HCT116 (cell line): Measurements from ENCODE around the gene CTNND2. TPM values are rescaled to one million over a fixed set of nuclear protein-coding genes. Genes with fewer than 3 reads are reported as not detected.

Experiments used
- ATAC-seq: fragments of 200-7000 bp; cut with Tn5 transposase; 2 replicates; pipeline ENCODE4 v1.9.1; 2020; ENCODE audit warnings: mild to moderate bottlenecking, moderate library complexity
- BruUV-seq: library from RNA; stranded (reverse); fragments of 400-500 nt; replicated peaks from 2 replicates; lab custom pipeline; 2021; lab: Mats Ljungman, UMichigan
- CTCF ChIA-PET: fragments of 300-600 bp; sonication (Branson Sonifier 250); formaldehyde crosslinking; loops from one replicate; lab custom pipeline; 2021; ENCODE audit warnings: antibody characterized with exemption; lab: Charles Lee
- POLR2A ChIA-PET: fragments of 300-600, 350-600 bp; sonication (Branson Sonifier 250); formaldehyde crosslinking; loops from one replicate; lab custom pipeline; 2021; ENCODE audit warnings: antibody characterized with exemption; lab: Charles Lee
- RAD21 ChIA-PET, 2 experiments: fragments of 300-600 bp; sonication (Branson Sonifier 250); formaldehyde crosslinking; loops; one replicate each; lab custom pipeline; 2023; ENCODE audit warnings: low total read pairs in 2 of 2; ENCODE audit not compliant: uncharacterized antibody in 2 of 2, unreplicated experiment in 2 of 2, low non-redundant PET in 1 of 2; lab: Charles Lee
- DNase-seq: peaks from one replicate; pipeline ENCODE4 v3.0.0-alpha.2; 2010; ENCODE audit warnings: low read depth, low spot score
- H2AFZ ChIP-seq: fragments of 200-600 bp; shearing (Covaris generic), sonication (generic); 2 replicates; pipeline ENCODE4 v1.6.1; 2017; ENCODE audit warnings: low read depth, mixed run types, mixed read lengths, antibody characterized with exemption, low read length; ENCODE audit not compliant: poor library complexity, severe bottlenecking
- H3K27ac ChIP-seq: 2 replicates; pipeline ENCODE4 v1.5.1; 2012; ENCODE audit warnings: low read depth, low read length
- H3K27me3 ChIP-seq: fragments of 200-600 bp; sonication (generic); 2 replicates; pipeline ENCODE4 v1.6.1; 2016; ENCODE audit warnings: mixed run types, low read length, mixed read lengths; ENCODE audit not compliant: insufficient read depth
- H3K36me3 ChIP-seq, 2 experiments: fragments of 200-500 bp in 1 of 2; fragments of 200-600 bp in 1 of 2; sonication (Bioruptor generic) in 1 of 2; sonication (generic) in 1 of 2; 2 replicates each; pipeline versions ENCODE4 v1.5.1 to v1.6.1; 2014 to 2016; ENCODE audit warnings: low read length in 2 of 2, inconsistent platforms in 1 of 2, mixed read lengths in 1 of 2, mixed run types in 1 of 2; ENCODE audit not compliant: insufficient read depth in 2 of 2, control insufficient read depth in 1 of 2
- H3K4me1 ChIP-seq, 2 experiments: fragments of 200-600 bp in 1 of 2; sonication (generic) in 1 of 2; 2 replicates each; pipeline versions ENCODE4 v1.5.1 to v1.6.1; 2012 to 2017; ENCODE audit warnings: low read length in 2 of 2, inconsistent platforms in 1 of 2, mild to moderate bottlenecking in 1 of 2, mixed read lengths in 1 of 2, mixed run types in 1 of 2, moderate library complexity in 1 of 2; ENCODE audit not compliant: insufficient read depth in 2 of 2, control insufficient read depth in 1 of 2
- H3K4me2 ChIP-seq: fragments of 200-600 bp; sonication (generic); 2 replicates; pipeline ENCODE4 v1.6.1; 2017; ENCODE audit warnings: mixed run types, low read length, mixed read lengths
- H3K4me3 ChIP-seq, 2 experiments: fragments of 200-600 bp in 1 of 2; sonication (generic) in 1 of 2; replicated peaks in 1 of 2; 2 replicates each; pipeline ENCODE4 v1.5.1; 2011 to 2016; ENCODE audit warnings: low read length in 2 of 2, control low read depth in 1 of 2, low read depth in 1 of 2, mild to moderate bottlenecking in 1 of 2, mixed read lengths in 1 of 2, mixed run types in 1 of 2
- H3K79me2 ChIP-seq: fragments of 200-600 bp; sonication (generic); 2 replicates; pipeline ENCODE4 v1.6.1; 2017; ENCODE audit warnings: mild to moderate bottlenecking, mixed run types, low read length, moderate library complexity, mixed read lengths; ENCODE audit not compliant: insufficient read depth
- H3K9ac ChIP-seq: fragments of 200-600 bp; sonication (generic); 2 replicates; pipeline ENCODE4 v1.6.1; 2016; ENCODE audit warnings: low read length, mixed read lengths
- H3K9me2 ChIP-seq: fragments of 200-600 bp; sonication (generic), shearing (Covaris generic); 2 replicates; pipeline ENCODE4 v1.6.1; 2017; ENCODE audit warnings: mixed run types, mild to moderate bottlenecking, moderate library complexity; ENCODE audit not compliant: insufficient read depth
- H3K9me3 ChIP-seq, 2 experiments: fragments of 200-500 bp in 1 of 2; fragments of 200-600 bp in 1 of 2; sonication (Bioruptor generic) in 1 of 2; sonication (generic) in 1 of 2; 2 replicates each; pipeline ENCODE4 v1.6.1; 2014 to 2017; ENCODE audit warnings: low read length in 2 of 2, mixed read lengths in 2 of 2, inconsistent platforms in 1 of 2, low read depth in 1 of 2, mild to moderate bottlenecking in 1 of 2, mixed run types in 1 of 2, moderate library complexity in 1 of 2; ENCODE audit not compliant: control insufficient read depth in 1 of 2, insufficient read depth in 1 of 2
- H4K20me1 ChIP-seq: fragments of 200-600 bp; sonication (generic), shearing (Covaris generic); 2 replicates; pipeline ENCODE4 v1.6.1; 2017; ENCODE audit warnings: mixed run types, mild to moderate bottlenecking, moderate library complexity; ENCODE audit not compliant: insufficient read depth
- CBX3 ChIP-seq: IDR thresholded peaks from 2 replicates; pipeline ENCODE4 v1.6.1; 2012; ENCODE audit warnings: low read depth
- CEBPB ChIP-seq: IDR thresholded peaks from 2 replicates; pipeline ENCODE4 v1.6.1; 2012; ENCODE audit warnings: low read depth
- EGR1 ChIP-seq: IDR thresholded peaks from 2 replicates; pipeline ENCODE4 v1.6.1; 2012; ENCODE audit warnings: low read depth
- ELF1 ChIP-seq: IDR thresholded peaks from 2 replicates; pipeline ENCODE4 v1.6.1; 2012; ENCODE audit warnings: low read depth, borderline replicate concordance
- EZH2phosphoT487 ChIP-seq: fragments of 200-600 bp; IDR thresholded peaks from 2 replicates; pipeline ENCODE4 v1.6.1; 2018; ENCODE audit warnings: antibody characterized with exemption, borderline replicate concordance
- FOSL1 ChIP-seq: IDR thresholded peaks from 2 replicates; pipeline ENCODE4 v1.6.1; 2012; ENCODE audit warnings: low read depth
- JUND ChIP-seq: IDR thresholded peaks from 2 replicates; pipeline ENCODE4 v1.6.1; 2012
- MAX ChIP-seq: IDR thresholded peaks from 2 replicates; pipeline ENCODE4 v1.6.1; 2012
- RAD21 ChIP-seq: IDR thresholded peaks from 2 replicates; pipeline ENCODE4 v1.6.1; 2012; ENCODE audit warnings: low read depth, mild to moderate bottlenecking
- REST ChIP-seq: IDR thresholded peaks from 2 replicates; pipeline ENCODE4 v1.6.1; 2012; ENCODE audit warnings: low read depth
- SIN3A ChIP-seq: IDR thresholded peaks from 2 replicates; pipeline ENCODE4 v1.6.1; 2012; ENCODE audit warnings: low read depth
- SP1 ChIP-seq: IDR thresholded peaks from 2 replicates; pipeline ENCODE4 v1.6.1; 2012; ENCODE audit warnings: low read depth
- SRF ChIP-seq: IDR thresholded peaks from 2 replicates; pipeline ENCODE4 v1.6.1; 2012; ENCODE audit warnings: low read depth
- ZFX ChIP-seq: fragments of 450-650 bp; IDR thresholded peaks from 2 replicates; pipeline ENCODE4 v1.6.1; 2017
- ZNF274 ChIP-seq: fragments of 200-500 bp; sonication (Bioruptor generic); IDR thresholded peaks from 2 replicates; pipeline ENCODE4 v1.6.1; 2014; ENCODE audit warnings: mild to moderate bottlenecking, low read depth, low read length, inconsistent platforms
- intact Hi-C: fragments of 100-400 bp; cut with micrococcal nuclease; formaldehyde crosslinking; loops from 2 replicates; pipeline ENCODE4 v1.10.0; 2022
- total RNA-seq: library from RNA; stranded (reverse); gene quantifications from one replicate; pipeline ENCODE4 v1.2.1, GENCODE V29; 2021; ENCODE audit not compliant: unreplicated experiment
- TF ChIP-seq, protein P1 (sequence below), 3 experiments: fragments of 200-600 bp in 1 of 3; sonication (generic) in 1 of 3; IDR thresholded peaks in 2 of 3; conservative IDR thresholded peaks in 1 of 3; 2 replicates each; pipeline ENCODE4 v1.5.1; 2012 to 2017; ENCODE audit warnings: low read depth in 2 of 3, low read length in 2 of 3, antibody characterized with exemption in 1 of 3, borderline replicate concordance in 1 of 3, control low read depth in 1 of 3, mild to moderate bottlenecking in 1 of 3, mixed read lengths in 1 of 3, mixed run types in 1 of 3, moderate library complexity in 1 of 3; ENCODE audit not compliant: insufficient read depth in 1 of 3

CTNND2 gene
- total RNA-seq, 1 experiment from 2014 or later, result not detected

GRCh38 chr5:11903614-11904264 lies 507 bp downstream of the CTNND2 start:
- POLR2A ChIA-PET, result no interaction called here
- intact Hi-C loops, result no loop called here
- Histone ChIP-seq H2AFZ (no peak overlapping the region), H3K36me3 (no peaks in the 10 kb centered on the region), H3K4me1 (no peaks in the 10 kb centered on the region), H3K27me3 (no peaks in the 10 kb centered on the region), H3K9me3 (peaks cover 0 to 10% of the 10 kb centered on the region in 2 experiments; a peak in 2 of 4 replicates), H3K9ac (no peak overlapping the region), H3K27ac (no peak overlapping the region), H3K79me2 (no peaks in the 10 kb centered on the region), H3K4me3 (no peak overlapping the region), H3K4me2 (no peak overlapping the region), H4K20me1 (no peaks in the 10 kb centered on the region), H3K9me2 (no peaks in the 10 kb centered on the region)
- CTCF ChIA-PET, result no interaction called here
- TF ChIP-seq ELF1 (no peak), EGR1 (no peak)
- RAD21 ChIA-PET, result no interaction called here
- DNase-seq (no peak), ATAC-seq (no peak)
- no TSS peak for BruUV-seq

DNA sequence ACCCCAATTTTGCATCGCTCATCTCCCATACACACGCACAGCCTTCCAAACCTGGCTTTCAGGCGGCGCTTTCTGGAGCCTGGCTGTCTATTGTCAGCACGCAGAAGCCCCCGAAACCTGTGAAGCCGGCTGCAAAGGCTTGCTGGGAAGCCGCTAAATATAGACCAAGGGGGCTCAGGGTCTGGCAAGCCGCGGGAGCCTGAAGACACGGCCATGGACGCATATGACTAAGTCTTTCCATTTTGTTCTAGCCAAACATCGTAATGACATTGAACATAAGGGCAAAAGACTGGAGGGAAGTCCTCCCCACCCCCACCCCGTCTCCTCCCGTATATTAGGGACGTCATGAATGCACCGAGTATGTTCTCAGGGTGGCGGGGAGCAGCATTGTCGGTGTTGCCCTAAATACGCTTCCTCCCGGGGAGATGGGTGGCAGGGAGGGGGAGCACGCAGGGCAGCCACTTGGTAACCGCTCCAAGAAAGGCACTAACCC lies 1.1 kb downstream of the CTNND2 start:
- no peak overlapping the region for H3K4me2 ChIP-seq

More for the DNA sequence above, 1.1 kb downstream of the CTNND2 start:
- no peaks in the 10 kb centered on the region for H4K20me1 ChIP-seq
- no peak overlapping the region for H3K27ac ChIP-seq
- H3K9me3 ChIP-seq, result peaks cover under 1 to 10% of the 10 kb centered on the region in 2 experiments; a peak in 2 of 4 replicates
- no peaks in the 10 kb centered on the region for H3K27me3 ChIP-seq
- H3K4me3 ChIP-seq, result no peak overlapping the region
- ChIA-PET CTCF (no interaction called here), RAD21 (no interaction called here), POLR2A (no interaction called here)
- H3K36me3 ChIP-seq, result no peaks in the 10 kb centered on the region
- no peaks in the 10 kb centered on the region for H3K79me2 ChIP-seq
- DNase-seq, result no peak
- TF ChIP-seq RAD21 (no peak), CEBPB (no peak), MAX (no peak), EZH2phosphoT487 (no peak), SIN3A (no peak), ZFX (no peak), ELF1 (no peak), FOSL1 (no peak), REST (no peak), ZNF274 (no peak), EGR1 (no peak), SRF (no peak), SP1 (no peak), CBX3 (no peak), JUND (no peak)
- TF ChIP-seq, protein P1, sequence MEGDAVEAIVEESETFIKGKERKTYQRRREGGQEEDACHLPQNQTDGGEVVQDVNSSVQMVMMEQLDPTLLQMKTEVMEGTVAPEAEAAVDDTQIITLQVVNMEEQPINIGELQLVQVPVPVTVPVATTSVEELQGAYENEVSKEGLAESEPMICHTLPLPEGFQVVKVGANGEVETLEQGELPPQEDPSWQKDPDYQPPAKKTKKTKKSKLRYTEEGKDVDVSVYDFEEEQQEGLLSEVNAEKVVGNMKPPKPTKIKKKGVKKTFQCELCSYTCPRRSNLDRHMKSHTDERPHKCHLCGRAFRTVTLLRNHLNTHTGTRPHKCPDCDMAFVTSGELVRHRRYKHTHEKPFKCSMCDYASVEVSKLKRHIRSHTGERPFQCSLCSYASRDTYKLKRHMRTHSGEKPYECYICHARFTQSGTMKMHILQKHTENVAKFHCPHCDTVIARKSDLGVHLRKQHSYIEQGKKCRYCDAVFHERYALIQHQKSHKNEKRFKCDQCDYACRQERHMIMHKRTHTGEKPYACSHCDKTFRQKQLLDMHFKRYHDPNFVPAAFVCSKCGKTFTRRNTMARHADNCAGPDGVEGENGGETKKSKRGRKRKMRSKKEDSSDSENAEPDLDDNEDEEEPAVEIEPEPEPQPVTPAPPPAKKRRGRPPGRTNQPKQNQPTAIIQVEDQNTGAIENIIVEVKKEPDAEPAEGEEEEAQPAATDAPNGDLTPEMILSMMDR (IDR thresholded peaks at IDR 0.05 in 2 of 3, conservative IDR thresholded peaks at IDR 0.05 in 1 of 3; ENCODE audit: borderline replicate concordance in 1 of 3, insufficient read depth in 1 of 3, low read depth in 2 of 3, low read length in 2 of 3), result no peak
- H3K9ac ChIP-seq, result no peak overlapping the region
- H2AFZ ChIP-seq, result no peak overlapping the region
- no TSS peak for BruUV-seq
- no peaks in the 10 kb centered on the region for H3K4me1 ChIP-seq
- ATAC-seq, result no peak
- H3K9me2 ChIP-seq, result no peaks in the 10 kb centered on the region
- intact Hi-C loops, result no loop called here
